Measurements from ENCODE around the gene TRIM28.

Gene TRIM28

DNA sequence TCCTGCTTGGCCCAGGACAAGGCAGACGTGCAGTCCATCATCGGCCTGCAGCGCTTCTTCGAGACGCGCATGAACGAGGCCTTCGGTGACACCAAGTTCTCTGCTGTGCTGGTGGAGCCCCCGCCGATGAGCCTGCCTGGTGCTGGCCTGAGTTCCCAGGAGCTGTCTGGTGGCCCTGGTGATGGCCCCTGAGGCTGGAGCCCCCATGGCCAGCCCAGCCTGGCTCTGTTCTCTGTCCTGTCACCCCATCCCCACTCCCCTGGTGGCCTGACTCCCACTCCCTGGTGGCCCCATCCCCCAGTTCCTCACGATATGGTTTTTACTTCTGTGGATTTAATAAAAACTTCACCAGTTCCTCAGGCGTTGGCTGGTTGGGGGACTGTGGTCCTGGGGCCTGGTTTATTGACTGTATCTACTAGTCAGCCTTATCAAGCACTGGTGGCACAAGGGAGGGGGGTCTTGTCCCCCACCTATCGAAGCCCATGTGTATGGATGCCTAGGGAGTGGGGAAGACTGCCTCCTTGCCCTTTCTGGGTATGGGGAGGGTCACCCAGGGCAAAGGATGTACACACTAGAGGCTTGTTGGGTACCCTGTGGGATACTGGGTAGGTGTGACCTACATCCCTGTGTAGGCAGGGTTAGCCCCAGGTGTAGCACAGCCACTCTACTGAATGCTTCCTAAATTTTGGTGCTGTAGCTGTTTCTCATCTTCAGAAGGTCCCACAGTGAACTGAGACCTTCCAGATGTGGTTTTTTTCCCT lies 6.7 kb downstream of the TRIM28 start:
- DNase-seq: no peak

DNA sequence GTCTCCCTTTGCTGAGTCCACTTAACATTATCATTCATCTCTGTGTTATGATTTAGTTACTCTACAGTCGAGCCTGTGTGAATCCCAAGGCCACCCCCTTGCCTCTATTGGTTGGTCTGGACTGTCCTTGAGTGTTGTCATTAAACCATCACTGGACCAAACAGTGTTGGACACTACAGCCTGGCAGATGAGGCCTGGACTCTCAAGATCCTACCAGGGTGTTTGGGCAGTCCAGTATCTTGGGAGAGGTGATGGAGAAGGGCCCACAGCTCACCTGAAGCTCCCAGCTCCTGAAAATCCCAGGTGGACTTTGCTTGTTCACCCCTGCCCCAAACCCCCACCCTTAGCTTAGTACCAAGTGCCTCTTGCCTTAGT lies 7.2 kb downstream of the TRIM28 start:
- DNase-seq: no peak

- DNase-seq: no peak
These were observed 8.0 kb downstream of the TRIM28 start for GRCh38 chr19:58551577-58552471.

- no peak for DNase-seq
These were observed 8.8 kb downstream of the TRIM28 start for GRCh38 chr19:58552655-58553054.

GRCh38 chr19:58553799-58554493 lies 10.1 kb downstream of the TRIM28 start:
- DNase-seq: no peak

DNA sequence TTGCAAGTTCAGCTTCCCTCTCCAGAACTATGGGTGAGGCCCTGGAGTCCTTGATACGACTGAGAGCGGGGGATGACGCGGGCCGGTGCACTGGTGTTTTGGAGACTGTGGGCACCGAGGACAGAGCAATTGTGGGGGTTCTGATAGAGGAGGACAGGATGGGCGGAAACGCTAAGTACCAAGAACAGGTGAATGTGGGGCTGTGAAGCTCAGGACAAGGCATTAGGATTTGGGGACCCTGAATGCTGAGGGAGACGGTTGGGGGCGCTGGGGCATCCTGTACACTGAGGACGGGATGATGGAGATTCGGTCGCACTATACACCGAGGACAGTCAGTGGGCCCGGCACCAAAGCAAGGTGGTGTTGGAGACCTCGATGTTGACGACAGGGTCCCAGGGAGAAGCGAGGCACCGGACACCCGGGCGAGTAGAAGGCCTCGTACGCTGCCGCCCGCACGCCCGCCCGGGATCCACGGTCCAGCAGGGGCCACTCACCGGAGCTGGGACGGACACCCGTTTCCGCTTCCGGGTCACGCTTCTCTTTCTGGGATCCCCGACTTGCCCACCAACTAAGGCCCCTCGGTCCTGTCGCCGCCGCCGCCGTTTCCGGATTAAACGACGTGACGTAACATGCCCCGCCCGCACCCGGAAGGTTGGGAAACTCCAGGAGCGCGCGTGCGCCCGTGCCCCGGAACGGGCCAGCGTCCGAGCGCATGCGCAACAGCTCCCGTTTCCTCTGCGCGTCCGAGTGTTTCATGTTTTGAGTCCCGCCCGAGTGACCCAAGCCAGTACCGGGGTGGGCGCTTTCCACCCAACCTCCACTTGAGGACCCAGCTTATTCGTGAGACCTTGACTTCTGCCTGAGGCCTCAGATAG lies 10.9 kb downstream of the TRIM28 start, which contains the start of gene CHMP2A:
CHMP2A (minus strand) TSS at position 612 of the 875 bp plus-strand sequence. CDS start 893 bp downstream, outside the sequence.
- DNase-seq: no peak

GRCh38 chr19:58555369-58555885 lies 11.6 kb downstream of the TRIM28 start:
- no peak for DNase-seq

- DNase-seq: no peak
These were observed 12.2 kb downstream of the TRIM28 start for GRCh38 chr19:58555920-58556621.

- no peak for DNase-seq
These were observed 12.9 kb downstream of the TRIM28 start for GRCh38 chr19:58556622-58557220.

- no peak for DNase-seq
These were observed 13.6 kb downstream of the TRIM28 start for GRCh38 chr19:58557221-58558065.

GRCh38 chr19:58558066-58558622 lies 14.3 kb downstream of the TRIM28 start, which contains the start of gene UBE2M:
Gene UBE2M, minus strand, starts transcription at chr19:58558611. Its CDS starts 230 bp downstream, at chr19:58558381.
- no peak for DNase-seq

DNA sequence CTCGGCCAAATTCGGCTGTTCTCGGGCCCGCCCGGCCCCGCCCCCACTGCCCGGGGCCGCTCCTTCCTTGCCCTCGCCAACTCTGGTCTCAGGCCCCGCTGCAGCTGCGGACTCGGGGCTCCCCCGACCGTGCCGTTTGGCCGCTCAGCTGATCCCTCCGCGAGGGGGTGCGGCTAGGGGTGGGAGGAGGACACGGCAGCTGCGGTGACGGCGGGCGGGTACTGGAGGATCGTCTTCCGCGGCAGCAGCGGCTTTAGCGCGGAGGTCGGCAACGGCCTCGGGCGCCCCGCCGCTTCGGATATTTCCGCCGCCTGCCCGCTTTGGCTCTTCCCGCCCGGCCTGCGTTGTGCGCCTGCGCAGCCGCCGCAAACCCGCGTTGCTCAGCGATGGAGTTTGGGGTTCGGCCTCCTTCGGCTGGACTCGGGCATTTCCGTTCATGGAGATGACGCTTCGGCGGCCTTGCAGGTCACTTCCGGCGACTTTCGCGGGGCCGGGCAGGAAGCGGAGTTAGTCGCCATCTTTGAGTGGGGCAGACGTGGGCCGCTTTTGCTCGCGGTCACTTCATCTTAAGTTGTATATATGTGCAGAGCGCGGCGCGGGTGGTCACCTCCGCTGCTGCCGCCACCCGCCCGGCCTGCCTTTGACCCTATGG lies 14.9 kb downstream of the TRIM28 start:
- DNase-seq: no peak

GRCh38 chr19:58559275-58560006 lies 15.6 kb downstream of the TRIM28 start:
- DNase-seq: no peak

DNA sequence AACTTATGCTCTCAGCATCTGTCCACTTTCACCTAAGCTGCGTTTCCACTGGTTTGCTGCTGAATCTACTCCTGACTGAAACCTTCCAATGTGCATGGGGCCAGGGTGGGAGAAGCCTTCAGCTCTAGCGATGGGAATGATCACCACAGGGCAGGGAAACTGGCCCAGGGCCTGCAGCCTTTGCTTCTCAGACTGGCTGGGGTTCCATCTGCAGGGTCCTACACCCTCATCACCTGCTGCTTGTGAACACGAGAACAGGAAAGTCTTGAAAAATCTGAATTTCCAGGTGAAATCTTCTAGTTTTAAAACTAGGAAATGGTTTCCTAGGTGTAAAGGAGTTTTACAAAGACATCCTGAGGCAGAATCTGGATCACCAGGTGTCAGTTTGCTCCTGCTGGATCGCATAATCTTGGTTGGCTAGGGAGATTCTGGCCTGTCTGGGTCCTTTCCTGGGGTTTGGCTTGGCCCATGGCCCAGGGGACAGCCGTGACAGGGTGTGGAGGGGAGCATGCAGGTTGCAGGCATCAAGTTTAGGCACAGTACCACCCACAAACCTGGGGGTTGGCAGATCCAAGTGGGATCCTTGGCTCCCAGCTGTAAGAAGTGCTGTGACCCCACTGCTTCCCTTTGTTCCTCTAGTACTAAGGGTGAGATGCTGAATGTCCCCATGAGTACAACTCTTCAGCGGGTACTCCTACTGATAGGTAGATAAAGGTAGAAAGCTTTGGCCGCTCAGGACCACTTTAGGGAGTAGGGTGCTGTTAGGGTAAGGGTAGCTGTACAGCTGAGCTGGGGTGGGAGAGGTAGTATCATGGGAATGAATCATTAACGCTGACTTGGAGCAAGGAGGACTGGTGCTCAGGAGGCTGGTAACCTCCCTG lies 16.4 kb downstream of the TRIM28 start:
- DNase-seq: no peak

- DNase-seq: no peak
These were observed 17.1 kb downstream of the TRIM28 start for GRCh38 chr19:58560921-58561320.

DNA sequence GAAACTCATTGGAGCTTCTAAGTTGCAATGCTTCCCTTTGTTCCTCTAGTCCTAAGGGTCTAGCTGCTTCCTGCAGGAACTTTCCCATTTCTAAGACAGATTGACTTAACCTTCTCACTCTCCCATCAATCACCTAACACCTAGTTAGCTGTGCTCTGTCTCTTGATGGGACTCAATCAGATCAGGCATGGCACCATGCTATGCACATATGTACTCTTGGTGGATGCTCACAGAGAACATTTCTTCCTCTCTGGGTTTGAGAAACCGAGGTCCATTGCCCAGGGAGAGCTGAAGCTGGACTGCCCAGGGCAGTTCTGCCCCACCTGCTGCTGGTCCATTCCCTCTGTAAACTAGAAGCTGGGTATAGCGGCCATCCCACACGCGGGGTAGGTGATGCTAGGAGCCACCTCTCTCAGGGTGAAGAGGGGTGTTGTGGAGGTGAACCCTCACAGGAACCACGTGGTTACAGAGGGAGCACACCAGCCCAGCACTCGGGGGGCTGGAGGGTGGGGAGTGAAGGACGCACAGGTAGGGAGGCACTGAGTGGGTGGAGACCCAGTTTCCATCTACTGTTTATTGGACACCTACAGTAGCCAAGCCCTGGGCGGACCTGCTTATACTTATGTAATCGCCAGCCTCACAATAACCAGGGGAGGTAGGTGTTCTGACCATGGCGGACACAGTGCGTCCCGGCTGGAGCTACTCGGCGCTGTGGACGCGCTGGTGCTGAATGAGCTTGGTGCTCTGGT lies 17.7 kb downstream of the TRIM28 start:
- DNase-seq: no peak

All from NCI-H2029 treated with DMSO at 0.1 percent for 48 hours (cell line).